T47D (cell line): Measurements from ENCODE around the gene CSRNP3.

ENCODE experiments used
- DNase-seq, 2 experiments: peaks; one replicate each; pipeline versions ENCODE4 v3.0.0 to v3.0.0-alpha.2; 2011 to 2012; ENCODE audit warnings: low read depth in 1 of 2, low spot score in 1 of 2
- JUND ChIP-seq: IDR thresholded peaks from 2 replicates; pipeline ENCODE4 v1.6.1; 2012; ENCODE audit warnings: low read depth
- in situ Hi-C: cut with HindIII; loops from 2 replicates; pipeline ENCODE4 v1.10.0; 2016; ENCODE audit warnings: low sequenced_read_pairs, low pct_unique_long_range_greater_than_20kb

The CSRNP3 gene

GRCh38 chr2:165528691-165529090, 59.2 kb downstream of the CSRNP3 start:
- DNase-seq = no peak
- in situ Hi-C loops = no loop called here
- no peak for TF ChIP-seq JUND

GRCh38 chr2:165529130-165529529, 59.6 kb downstream of the CSRNP3 start:
- DNase-seq = no peak
- no peak for TF ChIP-seq JUND
- in situ Hi-C loops = no loop called here

- no peak for DNase-seq
- TF ChIP-seq JUND = no peak
- in situ Hi-C loops = no loop called here
These were observed 63.8 kb downstream of the CSRNP3 start for GRCh38 chr2:165533331-165533730.

- DNase-seq = no peak
- no peak for TF ChIP-seq JUND
- in situ Hi-C loops = no loop called here
These were observed 66.0 kb downstream of the CSRNP3 start for GRCh38 chr2:165535471-165535870.

GRCh38 chr2:165536851-165537499, 67.5 kb downstream of the CSRNP3 start:
- DNase-seq = no peak
- no peak for TF ChIP-seq JUND
- in situ Hi-C loops = no loop called here

GRCh38 chr2:165539985-165540384, 70.5 kb downstream of the CSRNP3 start:
- DNase-seq = no peak
- no peak for TF ChIP-seq JUND
- in situ Hi-C loops = no loop called here

- no peak for DNase-seq
- no peak for TF ChIP-seq JUND
- in situ Hi-C loops = no loop called here
These were observed 75.4 kb downstream of the CSRNP3 start for GRCh38 chr2:165544897-165545296.

- TF ChIP-seq JUND = no peak
- in situ Hi-C loops = no loop called here
These were observed 78.4 kb downstream of the CSRNP3 start for GRCh38 chr2:165547900-165548299.

GRCh38 chr2:165549619-165550018, 80.1 kb downstream of the CSRNP3 start:
- no peak for DNase-seq
- no peak for TF ChIP-seq JUND
- in situ Hi-C loops = no loop called here

More at GRCh38 chr2:165547900-165548299, 78.4 kb downstream of the CSRNP3 start:
- no peak for DNase-seq

- DNase-seq = no peak
- no peak for TF ChIP-seq JUND
- in situ Hi-C loops = no loop called here
These were observed 89.3 kb downstream of the CSRNP3 start for GRCh38 chr2:165558832-165559231.

GRCh38 chr2:165560377-165560988, 91.0 kb downstream of the CSRNP3 start:
- DNase-seq = no peak
- in situ Hi-C loops = no loop called here
- TF ChIP-seq JUND = no peak

- in situ Hi-C loops = no loop called here
- TF ChIP-seq JUND = no peak
- no peak for DNase-seq
These were observed 92.0 kb downstream of the CSRNP3 start for GRCh38 chr2:165561516-165561915.

- DNase-seq = no peak
- in situ Hi-C loops = no loop called here
- TF ChIP-seq JUND = no peak
These were observed 92.7 kb downstream of the CSRNP3 start for GRCh38 chr2:165562233-165562632.
